ENCODE data around the gene LLPH. TPM values are rescaled to one million over a fixed set of nuclear protein-coding genes. Genes with fewer than 3 reads are reported as not detected.

The LLPH gene
- total RNA-seq, 4 donors from 2014 or later, result 9.5 to 21.4 (median 12.5) TPM

- peaks cover 0 to 11% of the 10 kb centered on the region in 2 donors for H3K36me3 ChIP-seq
- no peak overlapping the region for H3K27ac ChIP-seq
- H3K9me3 ChIP-seq, result no peaks in the 10 kb centered on the region
- H3K4me1 ChIP-seq, result no peaks in the 10 kb centered on the region
- no peak for TF ChIP-seq POLR2A (IDR thresholded peaks at IDR 0.05)
- TF ChIP-seq CTCF (IDR thresholded peaks at IDR 0.05 in 4 of 5, conservative IDR thresholded peaks at IDR 0.05 in 1 of 5), result no peak
- intact Hi-C loops (cut with DNase I; ENCODE audit: low total_unique reads) (loop anchor here (10.0 kb wide), 1 partner anchor 76 kb away; no protein-coding TSS in a partner anchor), in situ Hi-C loops (cut with MboI; ENCODE audit: low sequenced_read_pairs in 4 of 4) (loop anchor here in 1 of 4 donors (25.0 kb wide), 1 partner anchor 153 kb away; the partner anchor contains the start of gene HELB)
- DNase-seq (no peak), ATAC-seq (no peak)
- H3K27me3 ChIP-seq, result no peaks in the 10 kb centered on the region
- no peak overlapping the region for H3K4me3 ChIP-seq
Observed at GRCh38 chr12:66159123-66159522, 28.6 kb upstream of the LLPH start.

- in situ Hi-C loops (cut with MboI; ENCODE audit: low sequenced_read_pairs in 4 of 4), result loop anchor here in 1 of 4 donors (25.0 kb wide), 1 partner anchor 156 kb away; the partner anchor contains the start of gene HELB
- no peak for TF ChIP-seq CTCF (IDR thresholded peaks at IDR 0.05 in 4 of 5, conservative IDR thresholded peaks at IDR 0.05 in 1 of 5)
- TF ChIP-seq POLR2A (IDR thresholded peaks at IDR 0.05), result no peak
- no peak for ATAC-seq
Observed at GRCh38 chr12:66156654-66157053, 26.1 kb upstream of the LLPH start.

GRCh38 chr12:66154776-66155175 lies 24.2 kb upstream of the LLPH start:
- Histone ChIP-seq H3K4me3 (no peak overlapping the region), H3K27me3 (no peaks in the 10 kb centered on the region), H3K4me1 (no peaks in the 10 kb centered on the region), H3K27ac (no peak overlapping the region), H3K36me3 (peaks cover 0 to 14% of the 10 kb centered on the region in 2 donors), H3K9me3 (no peaks in the 10 kb centered on the region)
- intact Hi-C loops (cut with DNase I; ENCODE audit: low total_unique reads), result loop anchor here (10.0 kb wide), 1 partner anchor 80 kb away; no protein-coding TSS in a partner anchor
- ATAC-seq (no peak), DNase-seq (no peak)
- in situ Hi-C loops (cut with MboI; ENCODE audit: low sequenced_read_pairs in 4 of 4), result loop anchor here in 1 of 4 donors (25.0 kb wide), 1 partner anchor 158 kb away; the partner anchor contains the start of gene HELB
- TF ChIP-seq POLR2A (IDR thresholded peaks at IDR 0.05) (no peak), CTCF (IDR thresholded peaks at IDR 0.05 in 4 of 5, conservative IDR thresholded peaks at IDR 0.05 in 1 of 5) (no peak)

More at GRCh38 chr12:66156654-66157053, 26.1 kb upstream of the LLPH start:
- intact Hi-C loops (cut with DNase I; ENCODE audit: low total_unique reads), result loop anchor here (10.0 kb wide), 1 partner anchor 78 kb away; no protein-coding TSS in a partner anchor
- Histone ChIP-seq H3K27ac (no peak overlapping the region), H3K27me3 (no peaks in the 10 kb centered on the region), H3K9me3 (no peaks in the 10 kb centered on the region), H3K36me3 (peaks cover 0 to 11% of the 10 kb centered on the region in 2 donors), H3K4me3 (no peak overlapping the region), H3K4me1 (no peaks in the 10 kb centered on the region)
- DNase-seq, result no peak

GRCh38 chr12:66152732-66153131 lies 22.2 kb upstream of the LLPH start:
- ATAC-seq, result no peak

More at GRCh38 chr12:66152732-66153131, 22.2 kb upstream of the LLPH start:
- Histone ChIP-seq H3K4me3 (no peak overlapping the region), H3K36me3 (peaks cover 0 to 4% of the 10 kb centered on the region in 2 donors), H3K9me3 (no peaks in the 10 kb centered on the region), H3K27ac (no peak overlapping the region), H3K27me3 (no peaks in the 10 kb centered on the region), H3K4me1 (no peaks in the 10 kb centered on the region)
- no peak for TF ChIP-seq CTCF (IDR thresholded peaks at IDR 0.05 in 4 of 5, conservative IDR thresholded peaks at IDR 0.05 in 1 of 5)
- intact Hi-C loops (cut with DNase I; ENCODE audit: low total_unique reads) (loop anchor here (10.0 kb wide), 1 partner anchor 82 kb away; no protein-coding TSS in a partner anchor), in situ Hi-C loops (cut with MboI; ENCODE audit: low sequenced_read_pairs in 4 of 4) (loop anchor here in 1 of 4 donors (25.0 kb wide), 1 partner anchor 160 kb away; the partner anchor contains the start of gene HELB)
- no peak for DNase-seq
